Measurements from ENCODE around the gene PABPC1L.

DNA sequence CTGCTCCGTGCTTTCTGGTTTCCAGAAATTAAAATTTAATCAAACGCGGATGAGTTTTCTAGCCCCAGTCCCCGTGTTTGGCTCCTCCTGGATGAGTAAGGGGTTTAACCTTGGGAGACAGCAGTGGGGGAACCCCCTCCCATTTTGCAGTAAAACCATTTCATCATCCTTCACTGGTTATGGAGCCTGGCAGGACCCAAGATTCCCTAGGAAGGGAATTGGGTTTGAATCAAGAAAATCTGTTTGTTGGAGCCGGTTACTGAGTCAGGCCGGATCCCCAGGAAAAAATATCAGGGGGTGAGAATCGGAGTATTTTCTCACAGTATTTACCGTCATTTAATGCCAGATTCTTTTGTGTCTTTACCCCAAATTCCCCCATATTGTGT, 23.6 kb upstream of the PABPC1L start:
- TF ChIP-seq POLR2AphosphoS5 (IDR thresholded peaks at IDR 0.05; ENCODE audit: low read depth, low read length) (no peak), POLR2A (IDR thresholded peaks at IDR 0.05; ENCODE audit: low read depth, low read length) (no peak), TAF1 (IDR thresholded peaks at IDR 0.05; ENCODE audit: low read depth, low read length) (no peak), SPI1 (IDR thresholded peaks at IDR 0.05; ENCODE audit: low read depth, low read length) (no peak), PAX5 (IDR thresholded peaks at IDR 0.05; ENCODE audit: insufficient read depth, low read length, severe bottlenecking) (no peak)
